Kidney (tissue), 22 donors: ENCODE results near the gene PTH. TPM values are rescaled to one million over a fixed set of nuclear protein-coding genes. Genes with fewer than 3 reads are reported as not detected.

Experiments used
- DNase-seq, 5 donors: peaks; one replicate each; pipeline ENCODE4 v3.0.0-alpha.2; 2013 to 2020
- FAIRE-seq: peaks from 2 replicates; lab custom pipeline; 2012; peaks lifted over from hg19 to GRCh38; lab: Jason Lieb, UNC
- H3K27ac ChIP-seq, 2 donors: one replicate each; pipeline ENCODE4 v1.7.0; 2013; ENCODE audit warnings: low read depth in 2 of 2, low read length in 2 of 2, inconsistent platforms in 1 of 2
- H3K27me3 ChIP-seq: one replicate; pipeline ENCODE4 v1.7.1; 2013; ENCODE audit warnings: low read length, inconsistent platforms; ENCODE audit not compliant: control insufficient read depth, insufficient read depth
- H3K36me3 ChIP-seq, 3 donors: one replicate each; pipeline versions ENCODE4 v1.7.0 to v1.7.1; 2013; ENCODE audit warnings: low read length in 3 of 3, control low read depth in 1 of 3, inconsistent platforms in 1 of 3; ENCODE audit not compliant: insufficient read depth in 3 of 3, control insufficient read depth in 2 of 3
- H3K4me1 ChIP-seq, 3 donors: one replicate each; pipeline versions ENCODE4 v1.7.0 to v1.7.1; 2013; ENCODE audit warnings: low read length in 3 of 3, inconsistent platforms in 1 of 3, low read depth in 1 of 3; ENCODE audit not compliant: control insufficient read depth in 2 of 3, insufficient read depth in 2 of 3
- H3K4me3 ChIP-seq, 3 donors: one replicate each; pipeline versions ENCODE4 v1.7.0 to v1.8.1; 2013; ENCODE audit warnings: low read length in 3 of 3, control low read depth in 1 of 3, inconsistent platforms in 1 of 3
- H3K9ac ChIP-seq, 3 donors: one replicate each; pipeline versions ENCODE4 v1.7.0 to v1.7.1; 2013; ENCODE audit warnings: low read length in 3 of 3, control low read depth in 1 of 3, inconsistent platforms in 1 of 3
- H3K9me3 ChIP-seq, 3 donors: one replicate each; pipeline versions ENCODE4 v1.7.0 to v1.7.1; 2013; ENCODE audit warnings: low read length in 3 of 3, control low read depth in 1 of 3, inconsistent platforms in 1 of 3; ENCODE audit not compliant: control insufficient read depth in 2 of 3, insufficient read depth in 1 of 3
- intact Hi-C: fragments of 100-400 bp; cut with DNase I; formaldehyde crosslinking; loops from one replicate; pipeline ENCODE4 v1.11.1; 2022
- long read RNA-seq, 10 donors: library from polyadenylated mRNA in 1 of 10; unstranded in 1 of 10; transcript quantifications; one replicate each; pipeline ENCODE4 v2.0.0 and lab custom pipeline, GENCODE V29; 2021 to 2026
- polyA plus RNA-seq: library from polyadenylated mRNA; stranded (reverse); fragments of 350-450 nt; fragmentation: Illumina TruSeq; extraction: RNeasy Lipid Tissue Mini Kit (QIAGEN cat#74804); gene quantifications from one replicate; pipeline ENCODE4 v1.2.3, GENCODE V29; 2014; ENCODE audit warnings: low read depth, low replicate concordance; ENCODE audit not compliant: insufficient read depth
- total RNA-seq: library from RNA; stranded (reverse); fragmentation: NEBNext Ultra II Directional; extraction: Animal tissue kit (Norgen Biotek cat#: 25700); gene quantifications from one replicate; pipeline ENCODE4 v1.2.1, GENCODE V29; 2021
- TF ChIP-seq, protein P1 (sequence below): IDR thresholded peaks from 3 replicates; pipeline ENCODE4 v1.5.1; 2012; ENCODE audit warnings: mild to moderate bottlenecking, moderate library complexity, borderline replicate concordance; ENCODE audit not compliant: insufficient read depth; ENCODE audit errors: extremely low read depth
- donor health status: control.
- donor health status: control.
- donor health status: control.
- donor health status: control.
- donor health status: control.
- donor health status: DM: yes; HTN: yes; CAD: no.
- donor health status: Normal renal cell carcinoma (clear cell type).

The PTH gene
- total RNA-seq (not detected), polyA plus RNA-seq (not detected)
- long read RNA-seq, donor 1: 0 reads
- long read RNA-seq, donor 2, partial matches to known transcripts: 19 of 24 reads
- long read RNA-seq, donor 2, other reads (novel, unspliced or antisense): 5 of 24 reads
- long read RNA-seq, donor 3, partial matches to known transcripts: 25 of 25 reads
- long read RNA-seq, donor 3, other reads (novel, unspliced or antisense): 0 of 25 reads
- long read RNA-seq, donor 4: 0 reads
- long read RNA-seq, donor 5: 0 reads
- long read RNA-seq, donor 6: 0 reads
- long read RNA-seq, donor 7: 0 reads
- long read RNA-seq, donor 8: 0 reads
- long read RNA-seq, donor 9: 0 reads
- long read RNA-seq, donor 10: 0 reads

DNA sequence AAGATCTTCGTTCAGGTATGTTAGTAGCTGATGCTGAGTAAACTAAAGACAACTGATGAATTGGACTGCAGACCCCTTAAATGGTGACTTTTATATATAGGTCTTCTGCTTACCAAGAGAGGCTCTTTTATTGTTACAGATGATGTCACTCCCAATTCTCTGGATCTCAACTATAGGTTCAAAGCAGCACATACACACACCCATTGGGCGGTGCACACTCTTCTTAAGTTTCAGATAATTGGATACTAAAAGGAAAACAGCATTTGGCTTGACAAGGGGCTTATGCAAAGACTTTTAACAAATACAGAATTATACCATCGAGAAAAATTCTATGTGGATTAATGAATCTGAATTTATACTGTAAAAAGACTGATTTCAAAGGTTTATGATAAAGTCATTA is at the start of gene PTH:
PTH (minus strand) TSS at position 69 of the 400 bp plus-strand sequence. CDS start 3,142 bp downstream, outside the sequence.
- Histone ChIP-seq H3K4me3 (no peak within 1 kb of the TSS), H3K4me1 (no peaks in the 10 kb centered on the region), H3K9ac (no peak within 1 kb of the TSS), H3K27me3 (no peaks in the 10 kb centered on the region), H3K9me3 (no peaks in the 10 kb centered on the region), H3K27ac (no peak within 1 kb of the TSS), H3K36me3 (no peaks in the 10 kb centered on the region)
- DNase-seq: no peak
- no peak for FAIRE-seq
- intact Hi-C loops: no loop called here
- TF ChIP-seq, protein P1, sequence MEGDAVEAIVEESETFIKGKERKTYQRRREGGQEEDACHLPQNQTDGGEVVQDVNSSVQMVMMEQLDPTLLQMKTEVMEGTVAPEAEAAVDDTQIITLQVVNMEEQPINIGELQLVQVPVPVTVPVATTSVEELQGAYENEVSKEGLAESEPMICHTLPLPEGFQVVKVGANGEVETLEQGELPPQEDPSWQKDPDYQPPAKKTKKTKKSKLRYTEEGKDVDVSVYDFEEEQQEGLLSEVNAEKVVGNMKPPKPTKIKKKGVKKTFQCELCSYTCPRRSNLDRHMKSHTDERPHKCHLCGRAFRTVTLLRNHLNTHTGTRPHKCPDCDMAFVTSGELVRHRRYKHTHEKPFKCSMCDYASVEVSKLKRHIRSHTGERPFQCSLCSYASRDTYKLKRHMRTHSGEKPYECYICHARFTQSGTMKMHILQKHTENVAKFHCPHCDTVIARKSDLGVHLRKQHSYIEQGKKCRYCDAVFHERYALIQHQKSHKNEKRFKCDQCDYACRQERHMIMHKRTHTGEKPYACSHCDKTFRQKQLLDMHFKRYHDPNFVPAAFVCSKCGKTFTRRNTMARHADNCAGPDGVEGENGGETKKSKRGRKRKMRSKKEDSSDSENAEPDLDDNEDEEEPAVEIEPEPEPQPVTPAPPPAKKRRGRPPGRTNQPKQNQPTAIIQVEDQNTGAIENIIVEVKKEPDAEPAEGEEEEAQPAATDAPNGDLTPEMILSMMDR: no peak

DNA sequence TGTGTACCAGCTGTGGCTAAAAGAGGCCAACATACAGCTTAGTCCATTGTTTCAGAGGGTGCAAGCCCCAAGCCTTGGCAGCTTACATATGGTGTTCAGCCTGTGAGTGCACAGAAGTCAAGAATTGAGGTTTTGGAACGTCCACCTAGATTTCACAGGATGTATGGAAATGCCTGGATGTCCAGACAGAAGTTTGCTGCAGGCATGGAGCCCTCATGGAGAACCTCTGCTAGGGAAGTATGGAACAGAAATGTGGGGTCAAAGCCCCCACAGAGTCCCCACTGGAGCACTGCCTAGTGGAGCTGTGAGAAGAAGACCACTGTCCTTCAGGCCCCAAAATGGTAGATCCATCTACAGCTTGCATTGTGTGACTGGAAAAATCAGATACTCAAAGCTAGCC is 42.2 kb upstream of the PTH start:
- Histone ChIP-seq H3K4me3 (no peak overlapping the region), H3K27me3 (no peaks in the 10 kb centered on the region), H3K9ac (no peak overlapping the region), H3K36me3 (no peaks in the 10 kb centered on the region), H3K27ac (no peak overlapping the region), H3K9me3 (peaks cover 0 to 10% (median 5%) of the 10 kb centered on the region in 3 donors), H3K4me1 (no peaks in the 10 kb centered on the region)
- TF ChIP-seq, protein P1: no peak
- intact Hi-C loops: no loop called here
- FAIRE-seq (no peak), DNase-seq (no peak)

DNA sequence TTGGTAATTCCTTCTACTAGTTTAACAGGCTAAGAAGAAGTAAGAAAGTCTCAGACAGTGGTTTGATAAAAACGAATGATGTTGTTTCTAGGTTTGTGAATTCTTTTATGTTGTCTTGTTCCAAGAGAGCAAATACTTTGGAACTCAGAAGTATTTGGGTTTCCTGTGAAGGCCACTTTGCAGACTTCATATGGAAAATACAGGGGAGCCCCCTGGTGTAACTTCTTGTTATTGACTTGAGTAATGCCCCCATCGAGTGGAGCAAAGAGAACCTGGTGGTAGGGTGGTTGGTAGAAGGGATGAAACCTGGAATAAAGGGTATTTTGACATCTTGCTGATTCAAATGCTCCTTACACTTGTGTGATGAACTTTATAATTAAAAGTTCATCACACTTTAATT is 40.0 kb upstream of the PTH start:
- Histone ChIP-seq H3K4me1 (no peaks in the 10 kb centered on the region), H3K27ac (no peak overlapping the region), H3K9me3 (peaks cover 0 to 10% (median 5%) of the 10 kb centered on the region in 3 donors)

More for the DNA sequence above, 40.0 kb upstream of the PTH start:
- intact Hi-C loops: no loop called here
- no peak for FAIRE-seq
- Histone ChIP-seq H3K4me3 (no peak overlapping the region), H3K9ac (no peak overlapping the region), H3K36me3 (no peaks in the 10 kb centered on the region), H3K27me3 (no peaks in the 10 kb centered on the region)
- TF ChIP-seq, protein P1: no peak
- no peak for DNase-seq
